ENCODE data around the gene LACTB.

- TF ChIP-seq POLR2A (IDR thresholded peaks at IDR 0.05) (no peak), CTCF (IDR thresholded peaks at IDR 0.05 in 8 of 11, conservative IDR thresholded peaks at IDR 0.05 in 3 of 11) (no peak), POLR2AphosphoS5 (IDR thresholded peaks at IDR 0.05) (no peak)
Measured at GRCh38 chr15:63172376-63172775, 50.7 kb downstream of the LACTB start.

Measured in spleen (tissue), 7 donors.